Islet precursor cell (in vitro differentiated cells): ENCODE measurements around the gene SH3BP5.

Source experiments
- DNase-seq: peaks from one replicate; pipeline ENCODE4 v3.0.0-alpha.2; 2018

Gene SH3BP5

GRCh38 chr3:15241341-15241740, 91.0 kb downstream of the SH3BP5 start:
- DNase-seq, result no peak

GRCh38 chr3:15229262-15229661, 103.1 kb downstream of the SH3BP5 start:
- DNase-seq, result no peak

DNA sequence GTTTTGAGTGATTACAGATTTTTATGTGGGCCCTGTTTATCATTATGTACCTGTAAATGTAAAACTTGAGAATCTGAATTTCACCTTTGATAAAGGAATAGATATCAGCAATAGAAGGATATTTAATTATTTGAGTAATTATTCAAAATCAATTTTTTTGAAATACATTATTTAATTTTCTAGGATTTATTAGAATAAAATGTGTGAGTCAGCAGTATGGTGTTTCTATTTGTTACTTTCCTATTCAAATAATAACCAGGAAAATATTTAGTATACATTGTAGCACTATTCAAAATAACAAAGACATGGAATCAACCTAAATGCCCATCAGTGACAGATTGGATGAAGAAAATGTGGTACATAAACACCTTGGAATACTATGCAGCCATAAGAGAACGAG, 104.2 kb downstream of the SH3BP5 start:
- no peak for DNase-seq

DNA sequence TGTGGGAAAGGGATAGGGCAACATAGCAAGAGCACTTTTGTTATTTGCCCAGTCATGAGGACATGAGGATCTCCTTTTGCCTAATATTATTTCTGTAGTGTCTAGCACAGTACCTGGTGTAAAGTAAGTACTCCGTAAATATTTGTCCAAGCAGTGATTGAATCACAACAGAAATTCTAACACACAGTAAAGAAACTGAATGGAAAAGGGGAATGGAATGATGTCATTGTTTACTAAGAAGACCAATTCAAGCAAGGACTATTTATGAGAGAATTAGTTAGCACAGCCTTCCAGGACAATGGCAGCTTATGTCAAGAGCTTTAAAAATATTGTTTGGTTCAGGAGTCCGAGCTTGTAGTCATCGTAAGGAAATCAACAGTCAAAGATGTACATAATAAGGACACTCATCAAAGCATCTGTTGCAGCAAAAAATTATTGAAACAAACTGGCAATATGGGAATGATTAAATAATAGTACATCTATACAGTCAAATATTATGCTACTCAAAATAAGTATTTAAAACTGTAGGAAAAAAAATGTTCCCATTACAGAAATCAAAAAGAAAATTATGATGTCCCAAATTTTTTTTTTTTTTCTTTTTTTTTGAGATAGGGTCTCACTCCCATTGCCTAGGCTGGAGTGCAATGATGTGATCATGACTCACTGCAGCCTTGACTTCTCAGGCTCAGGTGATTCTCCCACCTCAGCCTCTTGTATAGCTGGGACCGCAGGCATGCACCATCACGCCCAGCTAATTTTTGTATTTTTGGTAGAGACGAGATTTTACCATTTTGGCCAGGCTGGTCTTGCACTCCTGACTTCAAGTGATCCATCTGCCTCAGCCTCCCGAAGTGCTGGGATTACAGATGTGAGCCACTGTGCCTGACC, 108.5 kb downstream of the SH3BP5 start:
- DNase-seq, result no peak

GRCh38 chr3:15221574-15222217, 110.7 kb downstream of the SH3BP5 start:
- DNase-seq, result no peak

GRCh38 chr3:15220661-15221060, 111.7 kb downstream of the SH3BP5 start:
- DNase-seq, result no peak

DNA sequence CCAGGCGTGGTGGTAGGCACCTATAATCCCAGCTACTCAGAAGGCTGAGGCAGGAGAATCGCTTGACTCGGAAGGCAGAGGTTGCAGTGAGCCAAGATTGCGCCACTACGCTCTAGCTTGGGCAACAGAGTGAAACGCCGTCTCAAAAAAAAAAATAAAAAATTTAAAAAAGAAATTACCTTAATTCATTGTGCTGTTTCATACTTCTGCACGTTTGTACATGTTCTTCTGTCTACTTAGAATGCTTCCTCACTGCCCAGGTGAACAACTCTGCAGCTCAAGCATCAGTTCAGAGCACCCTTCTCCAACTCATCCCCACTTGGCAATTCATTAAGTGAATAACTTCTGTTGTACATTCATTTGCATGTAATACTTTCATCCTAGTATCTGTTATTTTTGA, 112.3 kb downstream of the SH3BP5 start:
- DNase-seq, result no peak

GRCh38 chr3:15218689-15219088, 113.7 kb downstream of the SH3BP5 start:
- DNase-seq, result no peak

- no peak for DNase-seq
Measured at GRCh38 chr3:15217841-15218267, 114.5 kb downstream of the SH3BP5 start.

GRCh38 chr3:15217011-15217671, 115.2 kb downstream of the SH3BP5 start:
- no peak for DNase-seq

- DNase-seq, result no peak
Measured at GRCh38 chr3:15216501-15216900, 115.9 kb downstream of the SH3BP5 start.

DNA sequence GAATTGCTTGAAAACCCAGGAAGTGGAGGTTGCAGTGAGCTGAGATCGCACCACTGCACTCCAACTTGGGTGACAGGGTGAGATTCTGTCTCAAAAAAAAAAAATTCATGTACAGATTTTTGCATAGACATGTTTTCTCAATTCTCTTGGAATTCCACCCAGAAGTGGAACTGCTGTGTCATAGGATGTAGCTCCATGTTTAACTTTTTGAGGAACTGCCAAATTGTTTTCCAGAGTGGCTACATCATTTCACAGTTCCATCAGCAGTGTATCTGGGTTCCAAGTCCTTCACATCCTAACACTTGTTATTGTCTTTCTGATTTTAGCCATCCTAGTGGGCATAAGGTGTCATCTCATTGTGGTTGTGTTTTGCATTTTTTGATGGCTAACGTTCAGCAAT, 116.4 kb downstream of the SH3BP5 start:
- no peak for DNase-seq

GRCh38 chr3:15214758-15215157, 117.6 kb downstream of the SH3BP5 start:
- DNase-seq, result no peak

DNA sequence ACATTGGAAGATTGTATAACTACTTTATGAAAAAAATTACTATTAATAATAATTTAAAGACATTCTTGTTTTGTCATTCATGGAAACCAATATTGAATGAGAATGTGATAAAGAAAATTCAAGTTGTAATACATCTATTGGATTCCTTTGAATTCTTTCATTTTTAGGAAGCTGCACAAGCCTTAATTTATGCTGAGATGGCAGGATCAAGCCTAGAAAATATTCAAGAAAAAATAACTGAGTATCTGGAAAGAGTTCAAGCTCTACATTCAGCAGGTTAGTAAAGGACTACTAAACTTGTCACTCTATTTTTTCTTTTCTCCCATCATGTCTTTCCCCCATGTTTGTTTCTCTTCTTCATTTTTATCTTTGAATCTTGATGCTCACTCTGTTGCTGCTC, 120.4 kb downstream of the SH3BP5 start:
- DNase-seq, result no peak

GRCh38 chr3:15207836-15208504, 124.4 kb downstream of the SH3BP5 start:
- DNase-seq, result no peak

DNA sequence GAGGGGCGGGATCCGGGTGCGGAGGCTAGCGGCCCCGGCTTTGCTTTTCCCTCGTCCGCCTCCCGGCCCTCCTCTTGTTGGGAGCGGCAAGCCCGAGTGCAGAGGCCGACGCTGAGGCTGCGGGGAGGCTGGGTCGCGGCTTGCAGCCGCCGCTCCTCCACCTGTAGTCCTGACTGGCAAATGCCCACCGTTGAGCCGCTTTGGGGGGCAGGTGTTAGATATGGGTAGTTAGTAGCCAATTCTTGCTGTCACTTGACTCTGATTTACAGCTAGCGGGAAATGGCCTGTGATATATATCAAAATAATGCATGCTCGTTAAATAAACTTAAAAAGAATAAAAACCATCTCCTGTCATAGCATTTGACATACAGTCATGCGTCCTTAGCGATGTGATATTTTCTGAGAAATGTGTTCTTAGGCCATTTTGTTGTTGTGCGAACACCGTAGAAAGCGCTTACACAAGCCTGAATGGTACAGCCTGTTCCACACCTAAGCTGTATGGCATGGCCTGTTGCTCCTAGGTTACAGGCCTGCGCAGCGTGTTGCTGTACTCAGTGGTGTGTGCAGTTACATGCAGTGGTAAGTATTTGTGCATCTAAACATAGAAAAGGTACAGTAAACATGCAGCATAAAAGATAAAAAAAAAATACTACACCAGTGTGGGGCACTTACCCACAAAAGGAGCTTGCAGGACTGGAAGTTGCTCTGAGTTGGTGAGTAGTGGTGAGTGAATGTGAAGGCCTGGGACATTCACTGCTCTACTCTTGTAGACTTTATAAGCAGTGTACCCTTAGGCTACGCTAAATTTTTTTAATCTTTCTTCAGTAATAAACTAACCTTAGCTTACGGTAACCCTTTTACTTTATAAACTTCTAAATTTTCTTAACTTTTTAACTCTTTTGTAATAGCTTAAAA, 125.5 kb downstream of the SH3BP5 start:
- peak; percentile 56 for DNase-seq

DNA sequence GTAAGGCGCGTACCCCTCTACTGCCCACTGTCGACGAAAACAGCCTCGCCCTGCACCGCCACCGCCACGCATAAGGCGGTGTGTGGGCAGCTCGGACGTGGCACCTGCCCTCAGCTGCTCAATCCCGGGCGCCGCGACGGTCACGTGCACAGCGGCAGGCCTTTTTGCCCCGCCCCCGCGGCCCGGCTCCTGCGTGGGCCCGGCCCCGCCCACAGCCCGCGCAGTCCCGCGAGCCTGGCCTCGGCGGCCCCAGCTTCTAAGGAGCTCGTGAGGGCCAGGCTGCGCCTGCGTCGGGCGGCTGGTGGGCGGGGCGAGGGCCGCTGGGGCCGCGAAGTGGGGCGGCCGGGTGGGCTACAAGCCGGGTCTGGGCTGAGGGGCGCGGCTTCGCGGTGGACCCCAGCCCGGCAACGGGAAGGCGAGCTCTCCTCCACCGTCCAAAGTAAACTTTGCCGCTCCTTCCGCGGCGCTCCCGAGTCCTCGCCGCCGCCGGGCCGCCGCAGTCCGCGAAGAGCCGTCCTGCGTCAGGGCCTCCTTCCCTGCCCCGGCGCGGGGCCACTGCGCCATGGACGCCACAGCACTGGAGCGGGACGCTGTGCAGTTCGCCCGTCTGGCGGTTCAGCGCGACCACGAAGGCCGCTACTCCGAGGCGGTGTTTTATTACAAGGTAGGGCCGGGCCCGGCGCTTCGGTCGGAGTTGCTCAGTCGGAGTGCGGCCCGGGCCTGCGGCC, 126.3 kb downstream of the SH3BP5 start, which contains the start of gene CAPN7:
Gene CAPN7, plus strand, starts transcription at position 313 of the 728 bp plus-strand sequence. Its CDS starts 250 bp downstream, at position 563.
- peak; percentile 97 for DNase-seq

DNA sequence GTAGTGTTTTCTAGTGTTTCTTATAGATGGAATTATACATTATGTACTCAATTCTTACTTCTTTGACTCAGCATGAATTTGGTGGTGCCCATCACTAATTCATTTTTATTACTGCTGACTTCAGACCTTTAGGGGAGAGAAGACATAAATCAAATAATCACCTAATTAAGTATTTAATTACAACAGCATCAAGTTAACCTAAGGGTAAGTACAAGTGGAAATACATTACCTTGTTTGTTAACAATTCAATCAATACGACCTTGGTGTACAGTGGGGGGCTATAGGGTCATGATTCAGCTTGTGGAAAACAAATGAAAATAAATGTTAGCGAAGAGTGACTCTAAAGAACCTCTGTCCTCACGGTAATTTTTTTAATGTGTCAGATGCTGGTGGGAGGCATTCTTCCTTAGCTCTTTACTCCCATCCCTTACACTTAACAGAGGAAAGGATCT, 126.9 kb downstream of the SH3BP5 start:
- DNase-seq, result no peak
